Stimulated activated CD8-positive, alpha-beta memory T cell treated with anti-CD3 and anti-CD28 coated beads, Interleukin-12 subunit alpha, Interleukin-12 subunit beta, amount 100 ng/mL, for 24 hours (primary cell): ENCODE data around the gene SDF4.
"Not testable (repeated sequence)": the region's sequence is repeated elsewhere in the genome, so short reads cannot be mapped to it uniquely, and the experiment has no call there.

Experiments used
- DNase-seq: peaks from one replicate; pipeline ENCODE4 v3.0.0-alpha.2; 2020; ENCODE audit errors: extremely low read depth

Gene SDF4

GRCh38 chr1:1179346-1179982, 52.3 kb downstream of the SDF4 start:
- no peak for DNase-seq

- no peak for DNase-seq
These were observed 52.9 kb downstream of the SDF4 start for GRCh38 chr1:1178794-1179331.

GRCh38 chr1:1177452-1178206, 54.2 kb downstream of the SDF4 start:
- DNase-seq: no peak

GRCh38 chr1:1176931-1177330, 54.9 kb downstream of the SDF4 start:
- DNase-seq: no peak

GRCh38 chr1:1176063-1176761, 55.6 kb downstream of the SDF4 start:
- DNase-seq: not testable (repeated sequence)

- DNase-seq: no peak
These were observed 56.4 kb downstream of the SDF4 start for GRCh38 chr1:1175221-1176062.

GRCh38 chr1:1173793-1174415, 57.9 kb downstream of the SDF4 start, which contains the start of gene TTLL10:
Gene TTLL10 (plus strand): TSS chr1:1173880. CDS start chr1:1179216, 5,336 bp downstream.
- no peak for DNase-seq

GRCh38 chr1:1173061-1173792, 58.6 kb downstream of the SDF4 start:
- no peak for DNase-seq

- no peak for DNase-seq
These were observed 60.1 kb downstream of the SDF4 start for GRCh38 chr1:1171546-1172340.

- DNase-seq: no peak
These were observed 60.6 kb downstream of the SDF4 start for GRCh38 chr1:1171161-1171545.

- no peak for DNase-seq
These were observed 61.3 kb downstream of the SDF4 start for GRCh38 chr1:1170215-1171091.

- DNase-seq: no peak
These were observed 62.2 kb downstream of the SDF4 start for GRCh38 chr1:1169429-1170214.

GRCh38 chr1:1168451-1169411, 63.1 kb downstream of the SDF4 start:
- DNase-seq: no peak

- no peak for DNase-seq
These were observed 63.9 kb downstream of the SDF4 start for GRCh38 chr1:1167841-1168450.

- DNase-seq: no peak
These were observed 64.4 kb downstream of the SDF4 start for GRCh38 chr1:1167398-1167821.
